Stimulated activated naive B cell treated with anti-CD40 and anti-IgM and Interleukin-4, amounts not matched to agents 10 μg/mL and 1 μg/mL and 100 μg/mL, for 72 hours (primary cell): ENCODE data around the gene SP9.
"Not testable (repeated sequence)": the region's sequence is repeated elsewhere in the genome, so short reads cannot be mapped to it uniquely, and the experiment has no call there.

Experiments used
- ATAC-seq, 2 donors: fragments of 150-1000 bp; cut with Tn5 transposase; replicated peaks; 2 replicates each; pipeline ENCODE4 v1.10.0; 2021; ENCODE audit warnings: moderate library complexity in 1 of 2
- DNase-seq: peaks from one replicate; pipeline ENCODE4 v3.0.0; 2021
- H3K27ac Mint-ChIP-seq: one replicate; pipeline ENCODE4 v1.8.0; 2022; ENCODE audit warnings: mild to moderate bottlenecking, mixed read lengths
- H3K27me3 Mint-ChIP-seq, 2 donors: one replicate each; pipeline ENCODE4 v1.8.0; 2022; ENCODE audit warnings: mixed read lengths in 2 of 2
- H3K36me3 Mint-ChIP-seq, 2 donors: one replicate each; pipeline ENCODE4 v1.8.0; 2022; ENCODE audit warnings: mixed read lengths in 2 of 2, mild to moderate bottlenecking in 1 of 2
- H3K4me1 Mint-ChIP-seq, 2 donors: one replicate each; pipeline ENCODE4 v1.8.0; 2022; ENCODE audit warnings: mixed read lengths in 2 of 2, mild to moderate bottlenecking in 1 of 2
- H3K4me3 Mint-ChIP-seq, 2 donors: one replicate each; pipeline ENCODE4 v1.8.0; 2022; ENCODE audit warnings: mild to moderate bottlenecking in 2 of 2, mixed read lengths in 2 of 2, moderate library complexity in 1 of 2
- H3K9me3 Mint-ChIP-seq, 2 donors: one replicate each; pipeline ENCODE4 v1.8.0; 2022; ENCODE audit warnings: mixed read lengths in 2 of 2, mild to moderate bottlenecking in 1 of 2

SP9 gene

DNA sequence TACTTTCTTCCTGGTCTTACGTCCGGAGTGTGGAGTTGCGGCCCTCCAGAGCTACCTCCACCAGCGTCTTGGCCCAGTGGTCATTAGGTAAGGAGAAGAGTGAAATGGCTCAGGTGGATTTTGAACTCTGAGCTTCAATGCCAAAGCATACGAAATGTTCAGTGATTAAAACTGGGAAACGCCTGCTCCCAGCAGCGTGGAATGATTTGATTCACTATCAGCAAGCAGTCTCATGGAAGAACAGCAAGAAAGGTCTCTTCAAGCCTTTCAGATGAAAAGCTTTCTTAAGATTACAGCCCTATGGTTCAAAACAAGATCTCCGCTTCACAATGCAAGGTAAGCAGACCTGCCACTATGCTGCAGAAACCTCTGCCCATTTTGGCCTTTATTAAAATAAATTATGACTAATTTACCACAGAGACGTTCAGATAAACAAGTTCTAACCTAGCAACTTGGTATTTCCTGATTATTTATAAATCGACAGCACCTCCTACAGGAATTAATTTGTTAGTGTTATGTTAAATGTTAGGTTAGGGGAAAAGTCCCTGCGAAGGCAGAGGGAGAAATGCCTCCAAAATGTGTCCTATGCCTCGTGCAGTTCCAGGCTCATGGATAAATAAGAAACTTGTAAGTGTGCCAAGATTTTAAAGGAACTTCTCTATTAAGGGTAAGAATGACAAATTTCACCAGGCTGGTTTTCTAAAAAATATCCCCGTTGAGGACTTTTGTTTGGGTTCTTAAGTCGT is 10.1 kb downstream of the SP9 start:
- ATAC-seq (no peak), DNase-seq (no peak)
- Mint-ChIP-seq H3K27me3 (peaks cover 31 to 56% of the 10 kb centered on the region in 2 donors), H3K36me3 (peaks cover 21 to 23% of the 10 kb centered on the region in 2 donors), H3K27ac (peak overlapping the region; percentile 73), H3K4me3 (no peak overlapping the region), H3K9me3 (no peaks in the 10 kb centered on the region), H3K4me1 (peaks cover 20 to 38% of the 10 kb centered on the region in 2 donors)

DNA sequence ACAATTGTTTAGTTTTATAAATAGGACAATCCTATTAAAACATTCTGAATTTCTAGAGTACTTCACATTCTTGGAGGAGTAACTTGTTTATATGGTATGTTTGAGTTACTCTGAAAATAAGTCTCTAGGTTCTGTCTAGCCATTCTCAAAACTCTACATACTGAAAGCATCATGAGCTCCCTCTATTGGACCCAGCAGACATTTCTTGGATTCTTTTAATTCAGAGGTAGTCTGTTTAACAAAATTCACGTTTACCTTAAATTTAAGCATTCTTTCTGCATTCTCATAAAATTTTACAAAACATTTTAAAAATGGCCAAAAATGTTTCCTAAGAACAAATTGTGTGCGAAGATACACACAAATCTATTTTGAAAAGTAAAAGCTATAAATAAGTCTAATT is 15.3 kb downstream of the SP9 start:
- Mint-ChIP-seq H3K9me3 (no peaks in the 10 kb centered on the region), H3K27me3 (peaks cover 0 to 10% of the 10 kb centered on the region in 2 donors), H3K4me3 (no peak overlapping the region), H3K36me3 (peaks cover 22 to 28% of the 10 kb centered on the region in 2 donors), H3K27ac (no peak overlapping the region), H3K4me1 (no peaks in the 10 kb centered on the region)
- DNase-seq: no peak
- no peak for ATAC-seq

DNA sequence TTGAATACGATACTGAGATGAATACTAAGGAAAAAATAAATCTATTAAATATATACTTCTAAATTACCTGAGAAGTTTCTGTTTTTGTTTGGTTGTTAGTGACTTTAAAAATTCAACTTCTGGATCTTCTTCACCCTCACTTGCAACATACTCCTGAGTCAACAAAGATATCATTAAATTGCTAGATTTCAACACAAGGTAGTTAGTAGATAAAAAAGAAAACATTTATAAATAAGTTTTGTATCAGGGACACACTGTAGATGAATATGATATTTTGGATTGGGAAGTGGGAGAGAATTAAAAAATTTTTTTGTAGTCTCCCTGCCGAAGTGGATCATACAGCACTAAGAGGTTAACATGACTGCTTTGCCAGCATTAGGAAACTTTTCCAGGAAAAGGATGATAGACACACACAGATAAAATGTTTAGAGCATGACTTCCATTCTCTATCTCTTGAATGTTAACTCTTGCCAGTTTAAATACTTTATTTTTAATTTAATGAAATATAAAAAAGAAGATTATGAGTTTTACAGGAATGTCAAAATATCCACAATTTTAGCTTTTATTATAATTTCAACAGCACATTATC is 15.9 kb downstream of the SP9 start:
- Mint-ChIP-seq H3K27ac (no peak overlapping the region), H3K4me3 (no peak overlapping the region), H3K36me3 (peaks cover 22 to 30% of the 10 kb centered on the region in 2 donors), H3K9me3 (no peaks in the 10 kb centered on the region), H3K27me3 (peaks cover 0 to 6% of the 10 kb centered on the region in 2 donors), H3K4me1 (no peaks in the 10 kb centered on the region)
- no peak for ATAC-seq
- DNase-seq: no peak

DNA sequence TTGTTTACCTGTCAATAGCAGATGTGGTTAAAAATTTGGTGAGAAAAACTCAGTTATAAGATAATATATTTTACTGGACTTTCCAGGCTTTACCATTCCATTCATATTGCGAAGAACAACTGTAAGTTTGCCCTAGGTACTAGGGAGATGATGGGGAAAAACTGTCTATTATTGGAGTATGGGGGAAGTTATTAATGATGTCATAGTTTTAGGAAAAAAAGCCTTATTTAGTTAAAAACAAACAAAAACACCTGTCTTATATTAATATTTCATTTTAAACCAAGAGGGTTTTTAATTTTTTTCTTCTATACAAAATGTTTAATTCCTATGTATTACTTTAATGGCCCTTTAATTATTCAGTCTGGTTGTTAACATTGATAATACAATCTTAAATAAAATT is 18.2 kb downstream of the SP9 start:
- peaks cover 0 to 6% of the 10 kb centered on the region in 2 donors for H3K27me3 Mint-ChIP-seq
- H3K4me1 Mint-ChIP-seq: no peaks in the 10 kb centered on the region
- H3K27ac Mint-ChIP-seq: no peak overlapping the region
- no peak overlapping the region for H3K4me3 Mint-ChIP-seq
- DNase-seq (no peak), ATAC-seq (no peak)
- H3K36me3 Mint-ChIP-seq: peaks cover 16 to 31% of the 10 kb centered on the region in 2 donors
- no peaks in the 10 kb centered on the region for H3K9me3 Mint-ChIP-seq

DNA sequence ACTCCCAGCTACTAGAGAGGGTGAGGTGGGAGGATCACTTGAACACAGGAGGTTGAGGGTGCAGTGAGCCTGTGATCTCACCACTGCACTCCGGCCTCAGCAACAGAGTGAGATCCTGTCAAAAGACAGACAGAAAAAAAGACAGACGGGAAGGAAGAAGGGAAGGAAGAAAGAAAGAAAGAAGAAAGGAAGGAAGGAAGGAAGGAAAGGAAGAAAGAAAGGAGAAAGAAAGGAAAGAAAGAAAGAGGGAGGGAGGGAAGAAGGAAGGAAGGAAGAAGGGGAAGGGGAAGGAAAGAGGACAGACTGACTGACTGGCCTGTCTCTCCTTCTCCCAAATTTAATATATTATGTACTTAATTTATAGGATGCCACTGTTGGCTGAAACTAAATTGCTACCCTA is 21.6 kb downstream of the SP9 start:
- H3K4me1 Mint-ChIP-seq: no peaks in the 10 kb centered on the region
- no peak for ATAC-seq
- no peaks in the 10 kb centered on the region for H3K9me3 Mint-ChIP-seq
- H3K36me3 Mint-ChIP-seq: peaks cover 21 to 36% of the 10 kb centered on the region in 2 donors
- H3K27ac Mint-ChIP-seq: no peak overlapping the region
- H3K27me3 Mint-ChIP-seq: no peaks in the 10 kb centered on the region
- no peak overlapping the region for H3K4me3 Mint-ChIP-seq
- no peak for DNase-seq

DNA sequence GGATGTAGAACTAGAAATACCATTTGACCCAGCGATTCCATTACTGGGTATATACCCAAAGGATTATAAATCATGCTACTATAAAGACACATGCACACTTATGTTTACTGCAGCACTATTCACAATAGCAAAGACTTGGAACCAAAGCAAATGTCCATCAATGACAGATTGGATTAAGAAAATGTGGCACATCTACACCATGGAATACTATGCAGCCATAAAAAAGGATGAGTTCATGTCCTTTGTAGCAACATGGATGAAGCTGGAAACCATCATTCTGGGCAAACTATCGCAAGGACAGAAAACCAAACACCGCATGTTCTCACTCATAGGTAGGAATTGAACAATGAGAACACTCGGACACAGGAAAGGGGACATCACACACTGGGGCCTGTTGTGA is 24.9 kb downstream of the SP9 start:
- H3K36me3 Mint-ChIP-seq: peaks cover 40 to 50% of the 10 kb centered on the region in 2 donors
- not testable (repeated sequence) for H3K4me3 Mint-ChIP-seq, DNase-seq, H3K27ac Mint-ChIP-seq, H3K27me3 Mint-ChIP-seq, H3K4me1 Mint-ChIP-seq, ATAC-seq, H3K9me3 Mint-ChIP-seq

DNA sequence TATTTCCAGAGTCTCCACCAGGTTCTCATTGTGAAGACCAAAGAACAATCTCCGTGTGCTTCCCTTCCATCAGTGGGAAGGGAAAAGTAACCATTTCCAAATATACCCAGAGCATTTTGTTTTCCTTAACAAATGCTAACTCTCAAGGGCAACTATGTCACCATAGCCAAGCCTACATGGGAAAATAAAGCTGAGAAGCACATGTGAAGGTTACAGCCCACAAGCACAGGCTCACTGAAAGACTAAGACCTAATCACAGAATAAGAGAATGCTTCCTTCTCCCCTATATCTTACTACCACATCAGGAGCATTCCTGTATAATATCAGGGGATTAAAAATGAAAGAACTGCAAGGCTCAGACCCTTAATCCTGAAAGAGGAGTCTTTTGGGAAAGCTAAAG is 28.2 kb downstream of the SP9 start:
- DNase-seq: no peak
- peaks cover 15 to 17% of the 10 kb centered on the region in 2 donors for H3K9me3 Mint-ChIP-seq

DNA sequence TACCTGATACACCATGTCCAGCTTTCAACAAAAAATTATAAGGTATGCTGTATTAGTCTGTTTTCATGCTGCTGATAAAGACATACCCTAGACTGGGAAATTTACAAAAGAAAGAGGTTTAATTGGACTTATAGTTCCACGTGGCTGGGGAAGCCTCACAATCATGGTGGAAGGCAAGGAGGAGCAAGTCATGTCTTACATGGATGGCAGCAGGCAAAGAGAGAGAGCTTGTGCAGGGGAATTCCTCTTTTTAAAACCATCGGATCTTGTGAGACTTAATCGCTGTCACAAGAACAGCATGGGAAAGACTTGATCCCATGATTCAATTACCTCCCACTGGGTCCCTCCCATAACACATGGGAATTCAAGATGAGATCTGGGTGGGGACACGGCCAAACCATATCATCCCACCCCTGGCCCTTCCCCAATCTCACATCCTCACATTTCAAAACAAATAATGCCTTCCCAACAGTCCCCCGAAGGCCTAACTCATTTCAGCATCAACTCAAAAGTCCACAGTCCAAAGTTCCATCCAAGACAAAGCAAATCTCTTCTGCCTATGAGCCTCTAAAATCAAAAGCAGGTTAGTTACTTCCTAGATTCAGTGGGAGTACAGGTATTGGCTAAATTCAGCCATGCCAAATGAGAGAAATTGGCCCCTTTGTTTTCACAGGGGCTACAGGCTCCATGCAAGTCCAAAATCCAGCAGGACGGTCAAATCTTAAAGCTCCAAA is 28.9 kb downstream of the SP9 start:
- not testable (repeated sequence) for H3K27me3 Mint-ChIP-seq, H3K4me1 Mint-ChIP-seq, H3K4me3 Mint-ChIP-seq, ATAC-seq, DNase-seq, H3K27ac Mint-ChIP-seq
- Mint-ChIP-seq H3K9me3 (peaks cover 15 to 17% of the 10 kb centered on the region in 2 donors), H3K36me3 (peaks cover 72 to 77% of the 10 kb centered on the region in 2 donors)

More for the DNA sequence above, 28.2 kb downstream of the SP9 start:
- Mint-ChIP-seq H3K4me3 (no peak overlapping the region), H3K27me3 (no peaks in the 10 kb centered on the region), H3K36me3 (peaks cover 66 to 70% of the 10 kb centered on the region in 2 donors), H3K27ac (no peak overlapping the region), H3K4me1 (no peaks in the 10 kb centered on the region)
- ATAC-seq: no peak

DNA sequence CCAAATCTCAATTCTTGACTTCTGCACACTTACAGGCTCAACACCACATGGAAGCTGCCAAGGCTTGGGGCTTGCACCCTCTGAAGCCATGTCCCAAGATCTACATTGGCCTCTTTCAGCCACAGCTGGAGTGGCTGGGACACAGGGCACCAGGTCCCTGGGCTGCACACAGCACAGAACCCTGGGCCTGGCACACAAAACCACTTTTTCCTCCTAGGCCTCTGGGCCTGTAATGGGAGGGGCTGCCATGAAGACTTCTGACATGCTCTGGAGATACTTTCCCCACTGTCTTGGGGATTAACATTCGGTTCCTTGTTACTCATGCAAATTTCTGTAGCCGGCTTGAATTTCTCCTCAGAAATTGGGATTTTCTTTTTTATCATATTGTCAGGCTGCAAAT is 29.9 kb downstream of the SP9 start:
- Mint-ChIP-seq H3K27me3 (no peaks in the 10 kb centered on the region), H3K4me1 (no peaks in the 10 kb centered on the region), H3K4me3 (no peak overlapping the region), H3K27ac (no peak overlapping the region), H3K36me3 (peaks cover 72 to 78% of the 10 kb centered on the region in 2 donors), H3K9me3 (peaks cover 15 to 17% of the 10 kb centered on the region in 2 donors)
- ATAC-seq (no peak), DNase-seq (no peak)

DNA sequence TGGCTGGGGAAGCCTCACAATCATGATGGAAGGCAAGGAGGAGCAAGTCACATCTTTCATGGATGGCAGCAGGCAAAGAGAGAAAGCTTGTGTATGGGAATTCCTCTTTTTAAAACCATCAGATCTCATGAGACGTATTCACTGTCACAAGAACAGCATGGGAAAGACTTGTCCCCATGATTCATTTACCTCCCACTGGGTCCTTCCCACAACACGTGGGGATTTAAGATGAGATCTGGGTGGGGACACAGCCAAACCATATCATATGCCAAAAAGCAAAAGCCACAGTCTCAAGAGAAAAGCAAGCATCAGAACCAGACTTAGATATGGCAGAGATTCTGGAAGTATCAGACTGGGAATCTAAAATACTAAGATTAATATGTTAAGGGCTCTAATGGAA is 30.8 kb downstream of the SP9 start:
- Mint-ChIP-seq H3K9me3 (peaks cover 15 to 17% of the 10 kb centered on the region in 2 donors), H3K4me1 (no peaks in the 10 kb centered on the region), H3K27me3 (no peaks in the 10 kb centered on the region), H3K27ac (no peak overlapping the region), H3K36me3 (peaks cover 72 to 80% of the 10 kb centered on the region in 2 donors), H3K4me3 (no peak overlapping the region)
- no peak for DNase-seq
- ATAC-seq: no peak

DNA sequence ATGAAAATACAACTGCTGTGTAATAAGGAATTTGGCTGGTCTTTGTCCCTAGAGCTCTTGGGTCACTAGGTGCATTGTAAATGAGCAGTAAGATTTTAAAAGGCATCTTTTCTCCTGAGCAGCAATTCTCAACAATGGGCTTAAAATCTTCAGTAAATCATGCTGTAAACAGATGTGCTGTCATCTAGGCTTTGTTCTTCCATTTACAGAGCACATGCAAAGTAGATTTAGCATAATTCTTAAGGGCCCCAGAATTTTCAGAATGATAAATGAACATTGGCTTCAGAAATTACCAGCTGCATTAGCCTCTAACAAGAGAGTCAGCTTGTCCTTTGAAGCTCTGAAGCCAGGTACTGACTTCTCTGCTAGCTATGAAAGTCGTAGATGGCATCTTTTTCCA is 33.9 kb downstream of the SP9 start:
- Mint-ChIP-seq H3K9me3 (peaks cover 12 to 13% of the 10 kb centered on the region in 2 donors), H3K4me1 (no peaks in the 10 kb centered on the region), H3K4me3 (no peak overlapping the region), H3K27ac (no peak overlapping the region), H3K27me3 (no peaks in the 10 kb centered on the region), H3K36me3 (peaks cover 60 to 67% of the 10 kb centered on the region in 2 donors)
- DNase-seq: no peak
- ATAC-seq: no peak

DNA sequence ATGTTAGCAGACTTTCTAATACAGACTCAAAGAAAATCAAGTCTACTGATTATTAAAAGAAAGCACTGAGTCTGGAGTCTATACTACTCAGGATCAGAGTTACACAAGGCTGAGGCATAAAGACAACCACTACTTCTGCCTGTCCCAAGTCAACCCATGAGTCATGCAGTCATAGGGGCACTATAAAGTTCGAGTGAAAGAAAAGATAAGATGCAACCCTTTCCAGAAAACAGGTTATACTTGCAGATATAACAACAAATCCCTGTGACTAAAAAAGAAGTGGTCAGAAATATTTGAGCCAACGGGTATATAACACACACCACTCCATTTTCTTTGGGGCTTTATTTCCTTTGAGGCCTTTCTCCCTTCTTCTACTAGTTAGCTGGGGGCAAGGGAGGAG is 42.2 kb downstream of the SP9 start:
- Mint-ChIP-seq H3K27me3 (no peaks in the 10 kb centered on the region), H3K27ac (no peak overlapping the region), H3K4me1 (peaks cover 0 to 1% of the 10 kb centered on the region in 2 donors), H3K4me3 (no peak overlapping the region), H3K36me3 (peaks cover 22 to 33% of the 10 kb centered on the region in 2 donors), H3K9me3 (no peaks in the 10 kb centered on the region)
- ATAC-seq: no peak
- no peak for DNase-seq

DNA sequence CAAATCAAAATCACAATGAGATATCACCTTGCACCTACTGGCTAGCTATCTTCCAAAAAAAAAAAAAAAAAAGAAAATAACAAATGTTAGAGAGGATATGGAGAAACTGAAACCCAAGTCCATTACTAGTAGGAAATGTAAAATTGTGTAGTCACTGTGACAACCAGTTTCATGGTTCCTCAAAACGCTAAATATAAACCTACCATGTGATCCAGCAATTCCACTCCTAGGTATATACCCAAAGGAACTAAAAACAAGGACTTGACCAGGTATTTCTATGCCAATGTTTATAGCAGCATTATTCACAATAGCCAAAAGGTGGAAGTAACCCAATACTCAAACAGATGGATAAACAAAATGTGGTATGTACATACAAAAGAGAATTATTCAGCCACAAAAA is 49.0 kb downstream of the SP9 start:
- DNase-seq (no peak), ATAC-seq (peak; percentile 60 to 63)
- no peak overlapping the region for H3K4me3 Mint-ChIP-seq
- H3K27ac Mint-ChIP-seq: peak overlapping the region; percentile 69
- H3K9me3 Mint-ChIP-seq: peaks cover 4 to 5% of the 10 kb centered on the region in 2 donors
- H3K36me3 Mint-ChIP-seq: peaks cover 23 to 39% of the 10 kb centered on the region in 2 donors
- H3K4me1 Mint-ChIP-seq: peaks cover 2 to 8% of the 10 kb centered on the region in 2 donors
- H3K27me3 Mint-ChIP-seq: no peaks in the 10 kb centered on the region

DNA sequence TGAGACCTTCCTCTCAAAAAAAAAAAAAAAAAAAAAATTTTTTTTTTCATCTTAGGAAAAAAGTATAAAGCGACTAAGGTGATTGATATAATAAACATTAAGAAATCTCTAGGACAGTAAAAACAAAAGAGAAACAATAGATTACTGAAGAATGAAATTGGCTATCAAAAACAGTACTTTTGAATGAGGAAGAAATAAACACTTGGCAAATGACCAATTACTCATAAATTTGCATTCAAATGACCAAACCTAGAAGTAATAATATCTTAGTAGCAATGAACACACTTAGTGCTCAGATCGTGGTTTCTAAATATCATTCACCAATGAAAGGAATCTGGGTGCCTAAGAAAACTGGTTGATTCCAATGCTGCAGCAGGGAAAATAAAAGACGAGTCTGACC is 50.4 kb downstream of the SP9 start:
- ATAC-seq: no peak
- Mint-ChIP-seq H3K27me3 (no peaks in the 10 kb centered on the region), H3K9me3 (peaks cover 9 to 10% of the 10 kb centered on the region in 2 donors), H3K4me3 (no peak overlapping the region), H3K27ac (no peak overlapping the region), H3K36me3 (peaks cover 34 to 50% of the 10 kb centered on the region in 2 donors), H3K4me1 (peaks cover 9 to 12% of the 10 kb centered on the region in 2 donors)
- DNase-seq: no peak
